HG03354 (cell line): ENCODE results near the gene ZNHIT2.

Source experiments
- ATAC-seq: cut with Tn5 transposase; IDR thresholded peaks from one replicate; pipeline ENCODE4 v1.9.1; 2021; ENCODE audit warnings: mild to moderate bottlenecking; ENCODE audit not compliant: unreplicated experiment, poor library complexity, severe bottlenecking

Gene ZNHIT2

DNA sequence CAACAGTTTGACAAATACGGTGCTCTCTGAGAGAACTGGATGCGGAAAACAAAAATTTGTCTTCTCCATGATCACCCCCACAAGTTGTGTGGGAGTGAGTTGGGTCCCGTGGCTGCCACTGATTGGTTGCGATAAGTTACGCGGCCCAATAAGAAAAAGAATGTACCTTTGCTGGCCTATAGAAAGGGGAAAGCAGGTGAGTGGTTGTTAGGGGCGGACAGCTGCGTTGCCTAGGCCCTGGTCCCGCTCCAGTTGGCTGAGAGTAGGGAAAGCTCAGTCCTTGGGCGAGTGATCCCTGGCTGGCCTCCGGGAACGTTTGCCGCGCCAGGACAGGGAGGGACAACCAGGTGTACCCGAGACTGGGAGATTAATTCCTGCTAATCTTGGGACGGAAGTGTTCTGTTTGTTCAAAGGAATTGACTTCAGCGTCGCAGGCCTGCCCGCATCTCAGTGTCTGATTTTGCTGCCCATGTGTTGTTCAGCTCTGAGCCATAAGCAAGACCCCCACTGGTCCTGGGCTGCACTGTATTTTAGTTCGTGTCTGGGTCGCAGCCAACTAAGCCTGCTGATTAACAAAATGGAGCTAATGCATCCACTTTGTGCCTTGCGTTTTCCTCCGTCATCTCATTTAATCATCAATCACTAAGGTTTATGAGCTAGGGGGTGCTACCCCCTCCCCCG lies 17.6 kb upstream of the ZNHIT2 start:
- peak; percentile 68 for ATAC-seq

DNA sequence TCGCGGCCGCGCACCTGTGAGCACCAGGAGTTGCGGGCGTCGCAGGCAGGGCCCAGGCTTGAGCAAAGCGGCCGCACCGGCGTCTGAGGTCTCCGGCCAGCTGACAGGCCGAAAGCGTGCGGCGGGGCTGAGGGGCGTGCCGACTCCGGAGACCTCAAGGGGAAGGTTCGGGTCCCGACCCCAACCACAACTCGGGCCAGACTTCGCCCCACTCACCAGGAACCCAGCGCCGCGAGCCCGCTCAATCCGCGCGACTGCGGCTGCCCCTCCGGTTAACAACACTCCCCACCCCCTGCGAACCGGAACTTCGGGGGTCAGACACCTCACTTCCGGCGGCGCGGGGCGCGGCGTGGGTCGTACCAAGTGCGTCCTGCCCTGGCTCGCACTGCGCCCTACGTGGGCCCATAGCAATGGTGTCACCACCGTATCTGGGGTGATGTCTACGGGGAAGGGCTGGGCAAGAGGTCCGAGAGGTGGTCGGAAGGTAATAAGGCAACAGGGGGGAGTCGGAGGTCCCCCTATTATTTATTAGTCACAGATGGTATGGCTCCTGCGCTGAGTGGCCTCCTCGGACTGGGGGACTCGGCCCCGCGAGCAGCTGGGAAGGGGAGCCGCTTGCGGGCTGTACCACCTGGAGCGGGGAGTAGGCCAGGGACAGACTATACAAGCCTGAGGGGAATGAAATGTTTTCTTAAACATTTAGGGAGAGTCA lies 16.9 kb upstream of the ZNHIT2 start, which contains the start of gene SYVN1:
TSS of gene SYVN1 (minus strand) at position 280 of the 712 bp plus-strand sequence. CDS start 918 bp downstream, outside the sequence.
- peak; percentile 61 for ATAC-seq

DNA sequence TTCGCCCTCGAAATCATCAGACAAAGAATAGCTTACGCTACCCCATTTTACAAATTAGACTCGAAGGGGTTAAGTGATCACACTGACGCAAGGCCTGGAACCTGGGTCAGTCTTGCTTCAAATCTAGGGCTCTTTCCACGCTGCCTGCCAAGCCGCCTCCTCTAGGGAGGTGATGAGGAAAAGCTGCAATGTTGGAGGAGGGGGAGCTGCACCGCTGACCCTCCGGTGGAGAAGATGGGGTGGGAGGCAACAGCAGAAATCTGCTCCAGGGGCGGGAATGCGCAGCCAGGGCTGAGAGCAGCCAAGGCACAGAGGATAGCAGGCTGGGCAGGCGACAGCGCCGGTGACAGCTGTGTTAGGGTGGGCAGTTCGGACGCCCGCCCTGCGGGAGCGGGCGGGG lies 16.2 kb upstream of the ZNHIT2 start:
- ATAC-seq: peak; percentile 0

DNA sequence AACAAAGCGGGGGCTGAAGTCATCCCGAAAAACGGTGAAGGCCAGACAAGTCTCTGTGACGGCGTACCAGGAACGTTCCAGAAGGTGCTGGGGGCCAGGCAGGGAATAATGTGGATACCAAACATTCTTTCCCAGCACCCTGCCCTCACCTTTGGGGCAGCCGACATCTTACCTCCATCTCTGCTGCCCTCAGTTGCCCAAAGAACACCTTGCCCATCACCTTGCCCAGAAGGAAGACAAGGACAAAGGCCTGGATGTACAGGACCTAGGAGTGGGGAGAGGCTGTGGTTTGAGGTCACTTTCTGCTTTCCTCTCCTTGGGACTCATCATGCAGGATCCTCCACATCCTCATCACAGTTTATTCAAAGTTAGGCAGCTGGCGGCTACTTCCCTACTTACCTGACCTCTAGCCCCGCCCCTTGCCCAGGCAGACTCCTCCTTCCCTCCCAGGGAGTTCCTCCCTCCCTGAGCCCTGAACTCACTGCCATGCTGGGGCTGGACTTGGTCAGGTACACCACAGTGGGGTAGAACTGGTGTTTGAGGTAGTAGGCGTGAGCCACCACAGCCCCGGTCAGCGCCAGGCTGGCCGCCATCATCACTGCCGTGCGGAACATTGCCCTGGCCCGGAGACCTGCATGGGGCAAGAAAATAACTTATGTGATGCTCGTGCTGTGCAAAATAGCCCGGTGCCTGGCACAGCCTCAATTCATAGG lies 15.6 kb upstream of the ZNHIT2 start:
- ATAC-seq: no peak

- ATAC-seq: no peak
Measured at GRCh38 chr11:65132238-65132987, 14.9 kb upstream of the ZNHIT2 start.

DNA sequence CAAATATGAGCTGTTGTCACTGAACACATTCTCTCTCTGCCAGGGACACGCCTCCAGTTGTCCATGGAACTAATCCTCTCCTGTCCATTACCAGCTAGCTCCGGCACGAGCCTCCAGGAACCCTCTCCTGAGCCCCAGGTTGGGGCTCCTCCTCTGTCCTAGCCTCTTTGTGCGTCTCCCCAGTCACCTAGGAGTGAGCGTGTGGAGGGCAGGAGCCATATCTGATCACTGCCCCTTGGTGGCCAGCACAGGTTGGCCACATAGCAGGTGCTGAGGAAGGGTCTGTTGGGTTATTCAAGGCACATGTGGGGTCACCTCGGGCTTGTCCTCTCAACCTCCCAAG lies 14.4 kb upstream of the ZNHIT2 start:
- ATAC-seq: no peak

DNA sequence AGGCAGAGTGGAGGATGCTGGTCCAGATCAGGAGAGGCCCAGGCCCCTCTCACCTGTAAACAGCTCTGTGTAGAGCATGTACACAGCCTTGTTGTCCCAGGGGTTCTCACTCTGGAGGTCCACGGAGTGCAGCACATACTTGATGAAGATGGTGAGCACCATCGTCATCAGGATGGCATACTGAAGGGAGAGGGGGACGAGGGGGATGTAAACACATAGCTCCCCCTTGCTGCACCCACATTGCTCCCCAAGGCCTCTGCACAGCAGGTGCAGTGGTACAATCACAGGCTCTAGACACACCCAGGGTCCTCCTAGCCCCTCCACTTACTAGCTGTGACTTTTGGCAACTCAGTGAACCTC lies 13.9 kb upstream of the ZNHIT2 start:
- ATAC-seq: no peak

DNA sequence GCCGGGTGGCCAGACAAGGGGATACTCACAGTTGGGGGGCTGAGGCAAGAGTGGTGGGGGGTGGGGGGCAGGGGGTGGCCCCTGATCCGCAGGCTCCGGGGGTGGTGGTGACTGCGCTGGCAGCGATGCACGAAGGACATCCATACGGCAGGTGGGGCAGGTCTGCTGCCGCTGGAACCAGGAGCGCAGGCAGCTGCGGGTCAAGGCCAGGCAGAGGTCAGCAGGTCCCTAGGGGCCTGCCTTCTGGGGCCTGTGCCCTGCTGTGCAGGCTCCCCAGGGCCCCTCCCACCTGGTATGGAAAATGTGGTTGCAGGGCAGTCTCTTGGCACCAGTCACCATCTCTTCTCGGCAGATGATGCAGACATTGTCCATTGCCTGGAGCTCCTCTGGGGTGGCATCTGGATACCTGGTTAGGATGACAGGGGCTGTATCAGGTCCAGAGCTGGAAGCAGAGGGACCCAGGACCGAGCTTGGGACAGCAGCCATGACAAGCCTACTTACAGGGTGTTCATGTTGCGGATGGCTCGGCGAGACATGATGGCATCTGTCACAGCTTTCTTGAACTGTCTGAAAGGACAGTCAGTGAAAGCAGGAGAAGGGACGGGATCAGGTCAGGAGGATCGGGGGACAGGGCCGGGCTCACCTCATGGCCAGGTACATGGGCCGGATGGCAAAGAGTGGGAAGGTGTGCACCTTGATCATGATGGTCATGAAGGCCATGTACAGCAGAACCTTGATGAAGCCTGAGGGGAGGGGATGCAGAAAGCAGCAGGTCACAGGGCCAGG lies 13.3 kb upstream of the ZNHIT2 start:
- no peak for ATAC-seq

GRCh38 chr11:65129649-65130441 lies 12.3 kb upstream of the ZNHIT2 start:
- no peak for ATAC-seq

- ATAC-seq: no peak
Measured at GRCh38 chr11:65128182-65129145, 11.0 kb upstream of the ZNHIT2 start.

DNA sequence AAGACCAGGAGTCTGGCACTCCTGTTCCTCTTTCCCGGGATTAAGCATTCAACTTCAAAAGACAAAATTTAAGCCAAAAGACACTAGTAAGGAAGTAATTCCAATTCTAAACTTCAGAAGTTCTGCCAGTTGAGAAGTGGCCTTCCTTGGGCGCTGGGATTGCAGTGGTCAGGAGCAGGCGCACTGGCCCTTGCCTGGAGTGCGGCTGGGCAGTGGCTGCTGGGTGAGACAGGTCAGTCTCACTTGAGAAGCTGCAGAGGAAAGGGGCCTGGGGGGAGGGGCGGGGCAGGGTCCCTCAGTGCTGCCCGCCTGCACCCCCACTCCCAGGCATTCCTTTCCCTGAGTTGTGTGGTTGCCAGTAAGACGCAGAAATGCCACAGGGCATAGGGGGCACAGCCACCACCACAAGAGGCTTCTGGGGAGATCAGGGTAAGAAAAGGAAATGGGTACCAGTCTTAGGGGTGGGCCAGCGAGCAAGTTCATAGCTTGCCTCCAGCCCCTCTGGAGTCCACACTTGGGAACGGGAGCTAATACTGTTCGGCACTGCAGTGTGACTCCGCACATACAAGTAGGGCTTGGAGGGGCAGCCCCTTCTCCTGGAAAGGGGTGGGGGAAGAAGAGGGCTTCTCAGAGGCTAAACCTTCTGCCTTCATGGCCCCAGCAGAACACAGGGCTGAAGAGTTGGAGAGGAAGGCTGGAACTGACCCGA lies 10.1 kb upstream of the ZNHIT2 start:
- ATAC-seq: no peak

DNA sequence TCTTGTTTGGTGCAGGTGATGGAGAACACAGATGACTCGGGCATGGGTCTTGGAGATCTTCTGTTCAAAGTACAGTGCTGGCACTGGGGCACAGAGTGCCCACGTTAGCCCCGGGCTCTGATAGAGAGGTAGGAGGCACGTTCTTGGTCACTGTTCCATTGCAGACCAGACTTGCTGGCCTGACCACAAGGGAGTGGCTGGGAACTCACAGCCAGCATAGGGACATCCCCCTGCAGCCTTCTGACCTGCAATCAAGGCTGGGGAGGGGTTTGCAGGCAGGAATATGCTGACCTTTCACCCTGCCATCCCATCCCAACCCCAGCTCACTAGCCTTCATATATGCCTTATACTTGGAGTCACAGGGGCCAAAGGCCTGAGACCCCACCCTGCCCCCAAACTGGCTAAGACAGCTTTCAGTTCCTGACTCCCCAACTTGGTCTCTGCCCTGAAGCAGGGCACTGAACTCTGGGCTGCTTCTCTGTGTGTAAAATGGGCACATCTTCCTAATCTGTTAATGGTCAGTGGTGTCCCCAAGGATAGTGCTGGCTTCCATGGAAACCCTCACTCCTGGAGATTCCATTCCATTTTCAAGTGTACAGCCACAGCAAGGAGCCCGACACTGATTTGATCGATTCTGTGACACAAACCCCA lies 9.2 kb upstream of the ZNHIT2 start:
- no peak for ATAC-seq

GRCh38 chr11:65125197-65126056 lies 7.9 kb upstream of the ZNHIT2 start:
- no peak for ATAC-seq

DNA sequence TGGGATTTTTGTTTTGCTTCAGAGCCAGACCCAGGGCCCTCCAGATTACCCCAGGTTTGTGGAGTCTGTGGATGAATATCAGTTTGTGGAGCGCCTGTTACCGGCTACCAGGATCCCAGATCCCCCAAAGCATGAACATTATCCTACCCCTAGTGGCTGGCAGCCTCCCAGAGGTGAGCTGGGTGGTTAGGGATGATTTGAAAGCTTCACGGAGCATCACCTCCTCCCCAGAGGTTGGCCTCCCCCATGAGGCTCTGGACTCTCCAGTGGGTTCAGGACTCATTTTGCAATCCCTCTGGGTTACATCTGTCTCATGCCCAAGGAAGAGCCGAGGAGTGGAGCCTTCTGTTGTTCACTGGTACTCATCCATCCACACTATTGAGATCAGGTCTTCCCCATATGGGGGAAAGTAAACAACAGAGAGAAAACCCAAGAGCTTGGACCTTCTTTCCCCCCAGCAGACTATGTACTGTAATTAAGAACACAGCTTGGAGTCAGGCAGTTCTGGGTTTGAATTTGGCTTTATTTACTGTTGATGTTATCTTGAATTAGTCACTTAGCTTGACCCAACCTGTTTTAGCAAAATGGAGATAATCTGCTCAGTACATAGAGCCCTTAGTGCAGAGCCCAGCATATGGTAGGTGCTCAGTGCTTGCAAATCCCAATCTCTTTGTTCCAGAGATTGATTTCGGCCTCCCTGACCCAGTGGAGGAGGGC lies 7.1 kb upstream of the ZNHIT2 start:
- ATAC-seq: no peak
